ENCODE results near the gene COQ9. TPM values are rescaled to one million over a fixed set of nuclear protein-coding genes. Genes with fewer than 3 reads are reported as not detected.

COQ9 gene
- polyA plus RNA-seq, 1 experiment, result 69.5 TPM

DNA sequence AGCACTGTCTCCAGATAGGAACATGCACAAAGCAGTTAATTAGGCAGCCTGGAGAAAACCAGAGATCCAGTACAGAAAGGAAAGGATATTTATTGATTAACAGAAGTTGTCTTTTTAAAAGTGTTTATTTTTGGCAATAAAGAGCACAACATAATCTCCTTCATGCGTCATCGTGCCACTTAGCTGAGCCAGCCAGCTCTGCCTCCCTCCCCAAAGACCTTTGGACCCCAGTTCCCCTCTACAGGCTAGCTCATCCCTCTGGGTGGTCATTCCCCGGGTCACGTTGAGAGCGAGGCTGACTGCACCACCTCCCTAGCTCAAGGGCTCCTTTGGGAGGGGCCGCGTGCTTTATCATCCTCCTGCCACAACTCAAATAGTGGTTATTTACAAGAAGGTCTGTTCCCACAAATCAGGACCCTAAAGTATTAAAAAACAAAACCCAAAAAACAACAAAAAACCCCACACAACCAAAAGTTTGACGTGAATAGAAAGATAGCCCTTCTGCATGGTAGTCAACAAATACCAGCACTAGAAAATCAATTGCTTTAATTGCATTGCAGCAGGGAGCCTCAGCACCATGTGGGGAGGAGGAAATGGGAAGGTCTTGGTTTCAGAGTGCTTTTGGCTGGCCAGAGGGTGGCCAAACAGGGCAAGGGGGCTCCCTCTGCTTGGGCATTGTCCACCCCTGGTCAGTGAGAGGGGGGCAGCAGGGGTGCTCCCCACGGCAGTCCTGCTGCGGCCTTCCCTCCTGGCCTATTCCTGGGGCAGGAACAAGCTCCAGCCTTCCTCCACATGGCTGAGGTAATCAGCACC, 24.8 kb downstream of the COQ9 start:
- POLR2A ChIA-PET, result no interaction called here
- CTCF ChIA-PET, result interaction anchor here (0.6 to 1.5 kb wide), 3 partner anchors 10 to 294 kb away, joined by 3 to 5 read pairs (median 3); partner anchors contain the start of gene POLR2C
- no peak for DNase-seq (ENCODE audit: low read depth)

GRCh38 chr16:57472665-57473060, 25.4 kb downstream of the COQ9 start:
- DNase-seq (ENCODE audit: low read depth), result no peak
- no peak overlapping the region for H3K4me3 ChIP-seq (ENCODE audit: low read depth, low read length)
- H3K36me3 ChIP-seq (ENCODE audit: control insufficient read depth, insufficient read depth, low read length), result peaks cover 42% of the 10 kb centered on the region
- ChIA-PET CTCF (interaction anchor here (0.6 to 1.1 kb wide), 3 partner anchors 11 to 295 kb away, joined by 3 read pairs; partner anchors contain the start of gene POLR2C), POLR2A (no interaction called here)
- H3K27me3 ChIP-seq (ENCODE audit: control insufficient read depth, insufficient read depth, low read length), result no peaks in the 10 kb centered on the region
- TF ChIP-seq, protein P1, sequence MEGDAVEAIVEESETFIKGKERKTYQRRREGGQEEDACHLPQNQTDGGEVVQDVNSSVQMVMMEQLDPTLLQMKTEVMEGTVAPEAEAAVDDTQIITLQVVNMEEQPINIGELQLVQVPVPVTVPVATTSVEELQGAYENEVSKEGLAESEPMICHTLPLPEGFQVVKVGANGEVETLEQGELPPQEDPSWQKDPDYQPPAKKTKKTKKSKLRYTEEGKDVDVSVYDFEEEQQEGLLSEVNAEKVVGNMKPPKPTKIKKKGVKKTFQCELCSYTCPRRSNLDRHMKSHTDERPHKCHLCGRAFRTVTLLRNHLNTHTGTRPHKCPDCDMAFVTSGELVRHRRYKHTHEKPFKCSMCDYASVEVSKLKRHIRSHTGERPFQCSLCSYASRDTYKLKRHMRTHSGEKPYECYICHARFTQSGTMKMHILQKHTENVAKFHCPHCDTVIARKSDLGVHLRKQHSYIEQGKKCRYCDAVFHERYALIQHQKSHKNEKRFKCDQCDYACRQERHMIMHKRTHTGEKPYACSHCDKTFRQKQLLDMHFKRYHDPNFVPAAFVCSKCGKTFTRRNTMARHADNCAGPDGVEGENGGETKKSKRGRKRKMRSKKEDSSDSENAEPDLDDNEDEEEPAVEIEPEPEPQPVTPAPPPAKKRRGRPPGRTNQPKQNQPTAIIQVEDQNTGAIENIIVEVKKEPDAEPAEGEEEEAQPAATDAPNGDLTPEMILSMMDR (IDR thresholded peaks at IDR 0.05; ENCODE audit: insufficient read depth, low read depth, low read length), result no peak

More for the DNA sequence above, 24.8 kb downstream of the COQ9 start:
- Histone ChIP-seq H3K27me3 (ENCODE audit: control insufficient read depth, insufficient read depth, low read length) (no peaks in the 10 kb centered on the region), H3K36me3 (ENCODE audit: control insufficient read depth, insufficient read depth, low read length) (peaks cover 42% of the 10 kb centered on the region), H3K4me3 (ENCODE audit: low read depth, low read length) (no peak overlapping the region)
- TF ChIP-seq, protein P1 (IDR thresholded peaks at IDR 0.05; ENCODE audit: insufficient read depth, low read depth, low read length), result no peak

DNA sequence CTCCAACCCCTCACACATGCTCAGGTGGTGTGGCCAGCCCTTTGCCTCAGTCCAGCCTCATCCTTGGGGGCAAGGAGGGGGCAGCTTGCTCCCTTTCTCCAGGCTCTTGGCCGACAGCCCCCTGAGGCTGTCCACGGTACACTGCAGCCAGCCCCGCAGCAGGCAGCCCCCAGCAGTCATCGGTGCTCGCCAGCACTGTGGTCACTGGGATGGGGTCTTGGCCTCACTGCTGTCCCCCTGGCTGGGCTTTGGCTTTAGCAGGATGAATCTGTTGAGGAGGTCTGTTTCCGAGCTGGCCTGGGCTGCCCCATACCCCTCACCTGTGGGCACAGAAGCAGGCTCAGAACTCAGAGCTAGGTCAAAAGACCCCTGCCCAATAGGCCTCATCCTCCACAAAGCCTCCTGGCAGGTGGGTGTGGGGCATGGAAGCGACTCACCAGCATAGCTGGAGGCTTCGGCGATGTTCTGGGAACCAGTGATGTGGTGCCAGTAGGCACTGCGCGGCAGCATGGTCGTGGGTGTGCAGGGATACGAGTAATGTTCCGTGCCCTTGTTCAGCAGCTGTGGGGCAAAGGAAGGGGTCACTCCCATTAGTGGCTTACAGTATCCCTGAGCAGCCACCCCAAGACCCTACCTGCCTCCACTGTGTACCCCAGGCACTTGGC, 26.0 kb downstream of the COQ9 start:
- Histone ChIP-seq H3K36me3 (ENCODE audit: control insufficient read depth, insufficient read depth, low read length) (peaks cover 40% of the 10 kb centered on the region), H3K27me3 (ENCODE audit: control insufficient read depth, insufficient read depth, low read length) (no peaks in the 10 kb centered on the region), H3K4me3 (ENCODE audit: low read depth, low read length) (no peak overlapping the region)
- TF ChIP-seq, protein P1 (IDR thresholded peaks at IDR 0.05; ENCODE audit: insufficient read depth, low read depth, low read length), result no peak
- CTCF ChIA-PET, result interaction anchor here (1.1 to 2.4 kb wide), 3 partner anchors 11 to 173 kb away, joined by 3 to 9 read pairs (median 3); partner anchors contain the start of gene POLR2C
- no peak for DNase-seq (ENCODE audit: low read depth)
- POLR2A ChIA-PET, result no interaction called here

DNA sequence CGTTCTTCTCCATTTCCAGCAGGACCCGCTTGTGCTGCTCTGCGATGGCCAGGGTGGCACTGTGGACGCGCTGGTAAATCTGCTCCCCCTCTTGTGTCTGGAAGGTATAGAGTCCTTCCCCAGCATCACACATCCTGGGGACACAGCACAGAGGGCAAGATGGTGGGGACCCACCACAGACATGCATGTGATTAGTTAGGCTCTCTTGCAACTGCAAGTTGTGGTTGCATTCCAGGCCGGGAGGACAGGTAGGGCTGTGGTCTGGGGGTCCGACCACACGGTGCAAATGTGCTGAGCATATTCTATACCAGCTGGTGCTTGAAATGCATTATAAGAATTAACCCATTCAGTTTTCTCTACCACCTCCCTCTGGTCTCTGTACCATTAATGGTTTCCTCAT, 26.6 kb downstream of the COQ9 start:
- ChIA-PET CTCF (interaction anchor here (1.2 to 3.1 kb wide), 3 partner anchors 12 to 46 kb away, joined by 3 to 14 read pairs (median 9); partner anchors contain the start of genes DOK4 and POLR2C), POLR2A (no interaction called here)
- H3K36me3 ChIP-seq (ENCODE audit: control insufficient read depth, insufficient read depth, low read length), result peaks cover 37% of the 10 kb centered on the region
- no peaks in the 10 kb centered on the region for H3K27me3 ChIP-seq (ENCODE audit: control insufficient read depth, insufficient read depth, low read length)
- no peak overlapping the region for H3K4me3 ChIP-seq (ENCODE audit: low read depth, low read length)
- no peak for DNase-seq (ENCODE audit: low read depth)
- TF ChIP-seq, protein P1 (IDR thresholded peaks at IDR 0.05; ENCODE audit: insufficient read depth, low read depth, low read length), result no peak
